ENCODE measurements around the gene TINAGL1.

The TINAGL1 gene

DNA sequence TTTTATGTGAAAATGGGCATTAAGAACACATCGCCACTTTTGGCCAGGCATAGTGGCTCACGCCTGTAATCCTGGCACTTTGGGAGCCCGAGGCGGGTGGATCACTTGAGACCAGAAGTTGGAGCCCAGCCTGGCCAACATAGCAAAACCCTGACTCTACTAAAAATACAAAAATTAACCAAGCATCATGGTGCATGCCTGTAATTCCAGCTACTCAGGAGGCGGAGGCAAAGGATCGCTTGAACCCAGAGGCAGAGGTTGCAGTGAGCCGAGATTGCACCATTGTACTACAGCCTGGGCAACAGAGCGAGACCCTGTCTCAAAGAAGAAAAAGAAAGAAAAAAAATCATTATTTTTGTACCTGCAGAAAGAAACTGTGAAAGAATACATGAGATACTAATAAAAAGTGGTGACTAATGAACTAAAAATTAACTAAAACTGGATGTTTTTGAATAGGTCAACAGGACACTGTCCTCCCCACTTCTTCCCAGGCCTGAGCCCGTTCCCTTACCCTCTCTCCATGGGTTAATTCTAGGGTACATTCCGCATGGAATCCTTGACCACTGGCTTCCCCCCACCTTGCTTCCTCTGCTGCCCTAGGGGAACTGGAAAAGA is 8.3 kb upstream of the TINAGL1 start:
- no peak overlapping the region for H3K4me3 ChIP-seq (ENCODE audit: low read depth, low read length)
- no peak for DNase-seq (ENCODE audit: low read depth)
- TF ChIP-seq, protein P1, sequence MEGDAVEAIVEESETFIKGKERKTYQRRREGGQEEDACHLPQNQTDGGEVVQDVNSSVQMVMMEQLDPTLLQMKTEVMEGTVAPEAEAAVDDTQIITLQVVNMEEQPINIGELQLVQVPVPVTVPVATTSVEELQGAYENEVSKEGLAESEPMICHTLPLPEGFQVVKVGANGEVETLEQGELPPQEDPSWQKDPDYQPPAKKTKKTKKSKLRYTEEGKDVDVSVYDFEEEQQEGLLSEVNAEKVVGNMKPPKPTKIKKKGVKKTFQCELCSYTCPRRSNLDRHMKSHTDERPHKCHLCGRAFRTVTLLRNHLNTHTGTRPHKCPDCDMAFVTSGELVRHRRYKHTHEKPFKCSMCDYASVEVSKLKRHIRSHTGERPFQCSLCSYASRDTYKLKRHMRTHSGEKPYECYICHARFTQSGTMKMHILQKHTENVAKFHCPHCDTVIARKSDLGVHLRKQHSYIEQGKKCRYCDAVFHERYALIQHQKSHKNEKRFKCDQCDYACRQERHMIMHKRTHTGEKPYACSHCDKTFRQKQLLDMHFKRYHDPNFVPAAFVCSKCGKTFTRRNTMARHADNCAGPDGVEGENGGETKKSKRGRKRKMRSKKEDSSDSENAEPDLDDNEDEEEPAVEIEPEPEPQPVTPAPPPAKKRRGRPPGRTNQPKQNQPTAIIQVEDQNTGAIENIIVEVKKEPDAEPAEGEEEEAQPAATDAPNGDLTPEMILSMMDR (IDR thresholded peaks at IDR 0.05; ENCODE audit: control insufficient read depth, extremely low read depth, insufficient read depth), result no peak

DNA sequence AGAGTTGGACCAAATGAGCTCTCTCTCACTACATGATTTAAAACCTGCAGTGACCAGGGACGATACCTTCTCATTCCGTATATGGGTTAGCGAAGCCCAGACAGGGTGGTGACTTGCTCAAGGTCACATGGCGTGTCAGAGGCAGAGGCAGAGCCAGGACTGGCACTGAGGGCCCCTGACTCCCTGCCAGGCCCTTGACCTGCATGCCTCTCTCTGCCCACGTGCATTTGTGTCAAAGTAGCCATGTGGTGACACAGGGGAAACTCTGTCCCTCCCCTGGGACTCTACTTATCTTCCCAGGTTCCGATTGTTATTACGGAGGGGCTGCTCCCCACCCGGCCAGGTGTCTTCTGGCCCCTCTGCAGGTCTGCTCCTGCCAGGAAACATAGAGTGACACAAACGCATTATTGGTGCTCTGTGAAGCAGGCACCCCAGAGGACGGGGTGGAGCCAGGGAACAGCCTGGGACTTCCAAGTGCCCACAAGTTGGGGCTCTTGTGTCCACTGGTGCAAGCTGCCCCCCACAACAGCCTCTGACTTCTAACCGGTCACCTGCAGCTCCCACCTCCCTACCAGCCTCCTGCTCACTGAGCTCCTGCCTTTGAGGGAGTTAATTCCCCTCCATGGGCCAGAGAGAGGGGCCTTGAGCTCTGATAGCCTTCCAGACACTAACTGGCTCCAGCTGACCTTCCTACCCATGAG is 7.3 kb upstream of the TINAGL1 start:
- TF ChIP-seq, protein P1 (IDR thresholded peaks at IDR 0.05; ENCODE audit: control insufficient read depth, extremely low read depth, insufficient read depth), result no peak
- no peak for DNase-seq (ENCODE audit: low read depth)
- H3K4me3 ChIP-seq (ENCODE audit: low read depth, low read length), result no peak overlapping the region

DNA sequence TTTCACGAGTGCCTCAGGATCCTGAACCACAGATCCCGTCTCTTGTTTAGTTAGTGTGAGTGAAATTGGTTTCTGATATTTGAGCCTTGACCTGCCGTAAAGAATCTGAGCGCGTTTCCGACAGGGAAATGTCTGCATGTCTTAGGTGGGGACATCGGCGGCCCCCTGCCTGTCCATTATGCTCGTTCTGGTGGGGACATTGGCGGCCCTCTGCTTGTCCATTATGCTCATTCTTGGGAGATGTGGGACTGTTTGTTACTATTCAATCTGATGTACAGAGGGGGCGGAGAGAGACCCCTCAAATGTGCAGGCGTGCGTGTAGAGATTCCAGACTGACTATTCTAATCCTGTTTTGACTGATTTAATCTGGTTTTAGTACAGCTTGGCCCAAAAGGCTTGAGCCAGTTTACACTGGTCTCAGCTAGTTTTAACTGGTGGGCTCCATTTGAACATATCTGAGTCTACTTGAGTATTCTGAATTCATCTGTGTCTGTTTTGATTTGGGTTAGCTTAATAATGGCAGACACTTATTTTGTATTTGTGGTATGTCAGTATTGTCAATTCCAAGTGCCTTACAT is 6.6 kb upstream of the TINAGL1 start:
- TF ChIP-seq, protein P1 (IDR thresholded peaks at IDR 0.05; ENCODE audit: control insufficient read depth, extremely low read depth, insufficient read depth), result no peak
- no peak overlapping the region for H3K4me3 ChIP-seq (ENCODE audit: low read depth, low read length)
- DNase-seq (ENCODE audit: low read depth), result no peak

DNA sequence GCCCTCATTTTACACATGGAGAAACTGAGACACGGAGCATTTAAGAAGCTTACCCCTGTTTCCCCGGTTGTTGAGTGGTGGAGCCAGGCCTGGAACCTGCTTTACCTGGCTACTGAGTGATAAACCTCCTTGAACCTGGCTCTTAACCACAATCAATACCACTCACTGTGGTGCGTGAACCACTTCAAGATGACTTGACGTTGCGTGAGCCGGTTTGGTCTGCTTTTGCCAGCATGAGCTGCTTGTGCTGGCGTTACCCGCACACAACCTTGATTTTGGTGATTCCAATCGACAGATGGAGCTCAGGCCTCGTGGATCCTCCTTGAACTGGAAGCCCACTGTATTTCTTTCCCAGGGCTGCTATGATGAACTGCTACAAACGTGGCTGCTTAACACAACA is 6.1 kb upstream of the TINAGL1 start:
- DNase-seq (ENCODE audit: low read depth), result no peak
- TF ChIP-seq, protein P1 (IDR thresholded peaks at IDR 0.05; ENCODE audit: control insufficient read depth, extremely low read depth, insufficient read depth), result no peak
- no peak overlapping the region for H3K4me3 ChIP-seq (ENCODE audit: low read depth, low read length)

DNA sequence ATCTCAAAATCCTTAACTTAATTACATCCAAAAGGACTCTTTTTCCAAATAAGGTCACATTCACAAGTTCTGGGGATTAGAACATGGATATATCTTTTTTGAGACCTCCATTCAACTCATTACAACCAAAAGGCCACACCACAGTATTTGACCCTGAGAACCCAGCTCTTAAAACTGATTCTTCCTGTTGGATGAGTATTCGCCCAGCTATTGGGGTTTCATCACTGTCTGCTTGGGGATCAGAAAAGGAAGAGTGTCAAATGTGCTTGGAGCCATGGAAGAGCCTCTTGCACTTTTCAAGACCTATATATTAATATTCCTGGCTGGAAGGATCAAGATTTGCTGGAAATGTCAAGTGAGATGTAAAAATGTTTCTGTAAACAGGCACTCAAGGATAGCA is 5.4 kb upstream of the TINAGL1 start:
- TF ChIP-seq, protein P1 (IDR thresholded peaks at IDR 0.05; ENCODE audit: control insufficient read depth, extremely low read depth, insufficient read depth), result no peak
- no peak overlapping the region for H3K4me3 ChIP-seq (ENCODE audit: low read depth, low read length)
- no peak for DNase-seq (ENCODE audit: low read depth)

DNA sequence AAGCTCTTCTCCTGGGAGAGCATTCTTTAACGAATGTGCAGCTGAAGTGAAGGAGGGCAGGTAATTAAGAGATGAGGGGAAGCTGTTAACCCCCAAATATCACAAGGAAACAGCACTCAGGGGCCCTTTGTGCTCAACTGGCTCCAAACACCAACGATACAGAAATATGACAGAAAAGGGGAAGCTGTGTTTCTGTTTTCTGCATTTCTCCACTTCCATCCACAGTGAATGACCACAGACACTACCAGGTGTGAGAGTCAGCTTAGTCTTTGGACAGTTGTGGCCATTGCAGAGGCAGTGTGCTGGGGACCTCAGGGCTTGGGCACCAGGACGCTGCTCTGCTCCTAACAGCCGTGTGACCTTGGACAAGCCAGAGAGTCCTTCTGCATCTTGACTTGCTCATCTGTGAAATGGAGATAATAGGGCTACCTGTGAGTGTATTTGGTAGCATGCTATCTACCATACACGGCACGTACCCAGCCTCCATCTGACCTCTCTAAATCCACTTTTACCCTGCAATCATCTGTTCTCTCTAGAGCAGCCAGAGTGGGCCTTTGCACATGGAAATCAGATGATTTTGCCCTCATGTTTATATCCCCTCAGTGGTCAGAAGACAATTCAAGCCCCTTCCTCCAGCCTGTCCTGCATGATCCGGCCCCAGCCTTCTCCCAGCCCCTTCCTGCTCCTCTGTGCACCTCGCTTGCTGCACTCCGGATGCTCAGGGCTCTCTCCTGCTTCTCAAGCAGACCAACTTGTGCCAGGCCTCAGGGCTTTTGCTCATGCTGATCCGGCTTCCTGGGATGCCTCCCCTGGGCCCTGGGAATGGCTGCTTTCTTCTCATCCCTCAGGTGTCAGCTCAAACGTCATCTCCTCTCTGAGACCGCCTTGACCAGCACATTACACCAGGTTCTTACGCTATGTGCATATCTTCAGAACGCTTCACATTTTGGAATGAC is 4.7 kb upstream of the TINAGL1 start:
- TF ChIP-seq, protein P1 (IDR thresholded peaks at IDR 0.05; ENCODE audit: control insufficient read depth, extremely low read depth, insufficient read depth), result no peak
- DNase-seq (ENCODE audit: low read depth), result no peak
- H3K4me3 ChIP-seq (ENCODE audit: low read depth, low read length), result no peak overlapping the region

Data from LNCaP clone FGC (cell line).